Measurements from ENCODE around the gene ZFP36L2.

Gene ZFP36L2

DNA sequence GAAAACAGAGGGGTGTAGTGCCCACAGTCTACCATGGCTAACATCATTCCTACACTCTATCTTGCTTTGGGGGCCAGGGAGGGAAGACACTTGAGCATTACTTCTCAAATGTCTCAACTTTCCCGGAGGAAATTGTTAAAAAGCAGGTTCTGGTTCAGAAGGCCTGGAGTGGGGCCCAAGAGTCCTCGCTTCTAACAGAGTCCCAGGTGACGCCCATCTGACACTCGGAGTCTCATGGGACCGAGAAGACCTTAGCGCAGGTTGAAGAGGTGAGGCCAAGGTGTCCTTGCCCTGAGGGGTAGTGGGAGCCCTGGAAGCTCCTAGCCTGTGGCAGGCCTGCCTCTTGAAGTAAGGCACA is 40.1 kb downstream of the ZFP36L2 start:
- DNase-seq (ENCODE audit: low spot score) = no peak

GRCh38 chr2:43185146-43185545 is 41.3 kb downstream of the ZFP36L2 start:
- DNase-seq (ENCODE audit: low spot score) = no peak

DNA sequence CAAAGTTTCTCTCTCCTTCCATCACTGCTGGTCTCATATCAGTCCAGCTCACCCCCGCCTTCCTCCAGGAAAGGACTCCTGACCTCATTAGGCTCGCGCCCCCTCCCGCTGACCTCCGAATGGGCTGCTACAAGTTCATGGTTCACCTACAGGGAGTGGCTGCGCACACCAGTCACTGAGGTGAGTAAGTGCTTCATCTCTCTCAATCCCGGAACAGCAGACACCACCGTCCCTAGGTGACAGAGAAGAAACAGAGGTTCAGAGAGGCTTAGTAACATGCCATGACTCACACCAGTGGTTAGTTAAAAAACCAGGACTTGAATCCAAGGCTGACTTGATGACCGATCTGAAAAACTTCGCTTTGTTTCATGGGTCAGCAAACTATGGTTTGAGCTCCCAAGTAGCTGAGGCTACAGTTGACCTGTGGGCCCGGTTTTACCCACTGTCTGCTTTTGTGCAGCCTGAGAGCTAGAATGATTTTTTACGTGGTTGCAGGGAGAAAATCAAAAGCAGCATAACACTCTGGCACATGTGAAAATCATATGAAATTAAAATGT is 42.0 kb downstream of the ZFP36L2 start:
- no peak for DNase-seq (ENCODE audit: low spot score)

- DNase-seq (ENCODE audit: low spot score) = no peak
These were observed 42.7 kb downstream of the ZFP36L2 start for GRCh38 chr2:43183743-43184142.

- no peak for DNase-seq (ENCODE audit: low spot score)
These were observed 45.5 kb downstream of the ZFP36L2 start for GRCh38 chr2:43180897-43181296.

DNA sequence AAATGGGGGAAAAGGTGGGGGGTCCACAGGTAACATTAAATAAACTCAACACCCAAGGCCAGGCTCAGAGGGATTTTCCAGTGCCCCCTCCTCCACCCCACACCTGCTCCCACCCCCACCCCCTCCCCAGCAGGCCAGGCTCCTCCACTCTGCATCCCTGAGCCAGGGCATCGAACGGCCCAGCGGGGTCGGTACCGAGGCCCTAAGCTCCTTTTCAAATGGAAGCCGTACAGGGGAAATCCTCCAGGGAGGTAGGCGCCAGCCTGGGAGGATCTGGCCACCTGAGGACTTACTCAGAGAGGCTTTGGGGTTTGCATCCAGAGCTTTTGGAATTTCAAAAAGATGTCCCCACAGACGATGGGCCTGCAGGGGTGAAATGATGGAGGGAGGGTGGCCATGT is 46.5 kb downstream of the ZFP36L2 start:
- peak; percentile 67 for DNase-seq (ENCODE audit: low spot score)

DNA sequence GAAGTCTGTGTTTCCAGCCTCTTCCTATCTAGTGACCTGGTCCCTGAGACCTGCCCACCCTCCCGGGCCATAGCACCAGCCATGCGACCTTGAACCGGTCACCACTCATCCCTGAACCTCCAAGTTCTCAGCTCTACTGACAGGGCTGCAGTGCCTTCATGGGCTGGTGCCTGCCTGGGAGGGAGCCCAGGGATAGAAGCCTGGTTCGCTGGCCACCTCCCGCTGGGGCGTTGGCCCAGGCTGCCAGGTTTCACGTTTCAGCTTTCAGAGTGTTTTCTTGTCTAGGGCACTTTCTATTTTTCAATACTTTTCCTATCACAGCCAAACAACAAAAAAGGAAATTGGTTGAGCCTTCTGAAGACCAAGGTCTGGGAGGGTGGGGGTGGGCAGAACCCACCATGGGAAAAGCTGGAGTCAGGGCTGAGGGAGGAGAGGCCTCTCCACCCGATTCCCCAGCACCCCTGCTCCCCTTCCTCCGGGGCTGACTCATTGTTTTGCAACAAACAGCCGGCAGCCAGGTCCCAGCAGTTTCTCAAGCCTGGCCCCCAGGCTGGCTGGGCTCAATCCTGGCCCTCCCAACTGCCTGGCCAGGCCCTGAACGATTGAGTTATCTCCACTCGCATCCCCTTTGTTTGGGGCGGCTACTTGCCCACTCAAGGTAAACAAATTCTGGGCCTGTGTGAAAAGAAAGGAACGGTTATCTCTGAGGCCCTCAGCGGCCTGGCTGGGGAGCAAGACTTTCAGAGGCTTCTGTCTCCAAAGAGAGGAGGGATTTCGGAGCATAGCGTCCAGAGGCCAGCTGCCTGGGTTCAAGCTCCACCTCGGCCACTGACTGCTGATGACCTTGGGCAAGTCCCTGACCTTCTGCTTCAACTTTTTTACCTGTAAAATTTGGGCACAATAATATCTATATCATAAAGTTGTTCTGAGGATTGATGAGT is 47.5 kb downstream of the ZFP36L2 start:
- DNase-seq (ENCODE audit: low spot score) = peak; percentile 80

DNA sequence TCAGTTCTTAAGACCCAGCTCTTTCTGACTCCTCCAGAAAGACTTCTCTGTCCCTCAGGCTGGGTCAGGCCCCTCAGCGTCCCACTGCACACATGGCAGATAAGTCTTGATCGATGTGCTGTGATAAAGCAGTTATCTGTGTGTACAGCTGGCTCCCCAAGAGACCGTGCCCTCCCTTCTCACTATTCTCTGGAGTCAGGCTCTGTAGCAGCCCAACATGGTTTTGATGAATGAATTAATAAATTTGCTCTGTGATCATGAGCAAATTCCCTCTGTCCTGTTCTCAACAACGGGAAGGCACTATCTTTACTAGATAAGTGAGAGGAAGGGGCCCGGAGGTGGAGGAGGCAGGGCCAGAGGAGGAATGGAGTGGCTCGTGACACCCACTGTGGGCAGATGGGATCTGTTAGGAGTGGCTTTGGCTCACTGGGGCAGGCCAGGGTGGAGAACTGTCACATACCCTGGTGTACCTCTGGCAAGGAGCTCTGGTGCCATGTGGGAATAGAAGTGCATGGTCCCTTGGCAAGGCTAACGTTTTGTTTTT is 48.3 kb downstream of the ZFP36L2 start:
- DNase-seq (ENCODE audit: low spot score) = no peak

DNA sequence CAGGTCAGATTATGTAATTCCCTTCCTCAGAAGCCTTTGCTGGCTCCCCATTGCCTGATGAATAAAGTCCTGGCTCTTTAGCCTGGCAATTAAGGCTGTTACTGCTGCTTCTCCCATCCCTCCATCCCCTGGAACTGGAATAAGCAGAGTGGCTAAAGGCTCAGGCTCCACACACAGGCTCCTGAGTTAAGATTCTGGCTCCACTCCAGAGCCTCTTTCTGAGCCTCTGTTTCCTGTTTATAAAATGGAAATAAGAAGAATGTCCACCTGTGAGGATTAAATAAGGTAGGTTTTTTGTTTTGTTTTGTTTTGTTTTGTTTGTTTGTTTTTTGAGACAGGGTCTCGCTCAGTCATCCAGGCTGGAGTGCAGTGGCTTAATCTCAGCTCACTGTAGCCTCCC is 50.0 kb downstream of the ZFP36L2 start:
- DNase-seq (ENCODE audit: low spot score) = no peak

GRCh38 chr2:43175876-43176275 is 50.5 kb downstream of the ZFP36L2 start:
- no peak for DNase-seq (ENCODE audit: low spot score)

- DNase-seq (ENCODE audit: low spot score) = no peak
These were observed 51.4 kb downstream of the ZFP36L2 start for GRCh38 chr2:43175020-43175441.

- DNase-seq (ENCODE audit: low spot score) = no peak
These were observed 52.0 kb downstream of the ZFP36L2 start for GRCh38 chr2:43174368-43174916.
